Ramos (cell line): Measurements from ENCODE around the gene COL18A1.

ENCODE experiments used
- in situ Hi-C: fragments of 300-500 bp; cut with MboI; formaldehyde crosslinking; loops from one replicate; pipeline ENCODE4 v1.14.3; 2022; ENCODE audit warnings: low sequenced_read_pairs; ENCODE audit not compliant: unreplicated experiment

Gene COL18A1

DNA sequence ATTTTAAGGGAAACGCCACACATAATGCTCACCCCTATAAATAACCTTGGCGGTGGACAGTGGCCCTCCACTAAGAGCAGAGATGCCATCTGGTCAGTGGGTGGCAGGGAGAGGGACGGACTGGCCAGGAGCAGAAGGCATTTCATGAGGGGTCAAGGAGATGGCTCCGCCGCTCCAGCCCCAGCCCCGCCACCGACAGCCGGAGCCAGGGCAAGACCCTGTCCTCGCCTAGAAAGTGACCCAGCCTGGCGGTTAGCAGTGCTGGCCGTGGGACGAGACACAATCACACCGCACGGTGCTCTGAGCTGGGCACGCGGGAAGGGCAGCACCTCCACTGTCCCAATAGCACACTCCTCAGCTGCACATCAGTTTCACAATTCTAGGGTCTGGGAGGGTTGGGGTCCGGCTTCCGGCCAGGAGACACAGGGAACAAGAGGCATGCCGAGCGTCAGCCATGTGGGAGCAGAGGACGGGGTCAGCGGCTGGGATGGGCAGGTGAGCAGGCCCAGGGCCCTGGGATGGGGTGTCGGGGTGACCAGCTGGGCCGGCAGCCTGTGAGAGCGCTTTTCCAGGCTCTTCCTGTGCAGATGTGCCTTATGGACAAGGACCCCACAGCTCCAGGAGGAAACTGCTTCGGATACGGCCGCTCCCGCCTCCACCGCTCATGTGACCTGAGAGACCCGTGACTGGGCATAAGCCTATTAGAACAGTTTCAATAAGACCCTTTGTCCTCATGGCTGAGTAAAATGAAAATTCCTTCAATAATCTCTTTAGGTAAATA lies 131.5 kb downstream of the COL18A1 start:
- in situ Hi-C loops, result no loop called here

DNA sequence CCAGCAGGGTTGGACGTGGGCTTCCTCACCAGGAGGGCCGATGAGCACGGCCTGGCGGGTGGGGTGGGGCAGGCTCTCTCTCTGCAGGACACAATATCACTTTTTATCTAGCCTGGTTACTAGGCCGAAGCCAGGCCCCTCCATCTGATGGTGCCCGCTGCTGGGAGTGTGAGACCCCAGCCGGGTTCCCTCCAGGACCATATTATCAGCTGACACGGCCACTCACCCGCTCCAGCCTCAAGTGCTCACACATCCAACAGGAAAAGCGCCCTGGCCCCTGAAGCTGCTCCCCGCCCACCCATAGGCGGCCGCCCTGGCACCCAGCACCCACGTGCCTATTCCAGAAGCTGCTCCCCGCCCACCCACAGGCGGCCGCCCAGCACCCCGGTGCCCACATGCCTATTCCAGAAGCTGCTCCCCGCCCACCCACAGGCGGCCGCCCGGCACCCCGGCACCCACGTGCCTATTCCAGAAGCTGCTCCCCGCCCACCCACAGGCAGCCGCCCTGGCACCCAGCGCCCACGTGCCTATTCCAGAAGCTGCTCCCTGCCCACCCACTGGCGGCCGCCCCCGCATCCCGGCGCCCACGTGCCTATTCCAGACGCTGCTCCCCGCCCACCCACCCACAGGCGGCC lies 132.3 kb downstream of the COL18A1 start:
- in situ Hi-C loops, result no loop called here

DNA sequence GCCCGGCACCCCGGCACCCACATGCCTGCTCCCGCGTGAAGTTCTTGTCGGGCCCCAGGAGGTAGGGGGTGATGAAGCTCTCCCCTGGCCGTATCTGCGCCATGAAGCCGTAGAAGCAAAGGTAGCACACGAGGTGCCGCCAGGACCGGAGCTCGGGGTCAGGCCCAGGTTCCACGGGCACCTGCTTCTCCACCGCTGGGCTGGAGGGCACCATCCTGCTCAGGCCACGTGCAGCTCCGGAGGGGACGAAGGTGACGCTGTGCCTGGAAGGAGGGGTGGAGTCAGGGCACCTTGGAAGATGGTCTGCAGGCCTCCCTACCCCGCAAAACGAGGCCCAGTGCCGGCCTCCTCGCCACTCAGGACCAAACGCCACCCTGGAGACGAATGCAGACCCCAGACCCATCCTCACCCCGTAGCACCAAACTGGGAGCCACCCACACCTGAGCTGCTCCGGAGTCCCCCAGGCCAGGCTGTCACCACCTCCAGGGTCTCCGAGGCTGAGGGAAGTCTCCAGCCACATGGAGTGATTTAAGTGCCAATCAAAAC lies 132.9 kb downstream of the COL18A1 start:
- in situ Hi-C loops, result no loop called here

DNA sequence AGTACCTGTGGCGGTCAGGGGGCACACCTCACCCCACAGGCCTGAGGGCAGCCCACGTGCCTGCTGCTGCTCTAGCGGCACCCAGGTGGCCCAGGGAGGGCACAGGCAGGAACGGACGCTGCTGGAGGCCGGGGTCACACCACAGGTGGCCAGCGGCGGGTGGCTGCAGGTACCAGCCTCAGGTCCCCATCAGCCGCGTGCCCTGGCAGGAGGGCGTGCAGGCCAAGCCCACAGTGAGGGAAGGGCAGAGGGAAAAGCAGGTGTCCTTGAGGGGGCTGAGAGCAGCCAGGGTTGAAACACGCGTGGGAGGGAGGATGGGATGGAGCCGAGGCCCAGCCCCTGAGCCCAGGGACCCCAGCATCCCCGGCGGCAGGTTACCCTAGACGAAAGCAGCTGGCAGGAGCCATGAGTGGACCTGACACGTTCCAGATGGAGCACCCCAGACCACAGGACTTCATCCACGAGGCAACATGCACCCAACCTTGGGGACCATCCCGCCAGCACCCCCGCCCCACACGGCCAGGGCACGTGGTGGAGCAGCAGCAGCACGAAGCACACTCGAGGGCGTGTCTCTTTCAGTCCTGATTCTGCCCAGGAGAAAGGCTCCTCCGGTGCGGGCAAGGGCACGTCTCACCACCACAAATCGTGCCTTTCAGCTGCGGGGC lies 133.5 kb downstream of the COL18A1 start:
- in situ Hi-C loops, result no loop called here

DNA sequence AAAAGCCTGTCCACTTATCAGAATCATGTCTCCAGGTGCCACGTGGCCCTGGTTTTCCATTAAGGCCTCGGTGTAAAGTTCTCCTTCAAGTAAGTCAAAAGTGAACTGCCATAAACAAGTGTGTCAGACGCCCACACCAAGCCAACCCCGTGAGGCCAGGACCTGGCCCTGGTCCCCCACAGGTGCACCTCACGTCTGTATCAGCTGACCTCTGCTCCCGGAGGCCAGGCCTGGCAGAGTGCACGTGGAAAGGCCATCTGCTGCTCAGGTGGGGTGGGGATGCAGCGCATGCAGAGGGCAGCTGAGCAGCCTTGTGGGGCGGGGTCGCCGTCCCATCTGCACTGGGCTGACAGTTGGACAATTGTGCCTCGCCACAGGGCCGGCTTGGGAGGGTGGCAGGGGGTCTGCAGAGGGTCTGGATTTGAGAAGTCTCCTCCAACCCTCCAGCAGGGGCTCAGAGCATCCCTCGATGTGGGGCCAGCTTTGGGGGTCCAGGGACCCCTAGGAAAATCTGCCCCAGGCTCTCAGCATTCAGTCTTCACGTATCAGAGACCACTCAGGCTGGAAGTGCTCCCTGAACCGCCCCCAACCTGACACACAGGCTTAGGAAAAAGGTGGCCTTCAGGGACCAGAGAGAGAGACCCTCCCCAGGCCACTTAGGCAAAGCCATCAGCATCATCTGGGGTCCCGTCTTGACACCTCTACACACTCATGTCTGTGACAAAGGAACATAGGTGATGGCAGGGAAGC lies 134.3 kb downstream of the COL18A1 start:
- in situ Hi-C loops, result no loop called here

DNA sequence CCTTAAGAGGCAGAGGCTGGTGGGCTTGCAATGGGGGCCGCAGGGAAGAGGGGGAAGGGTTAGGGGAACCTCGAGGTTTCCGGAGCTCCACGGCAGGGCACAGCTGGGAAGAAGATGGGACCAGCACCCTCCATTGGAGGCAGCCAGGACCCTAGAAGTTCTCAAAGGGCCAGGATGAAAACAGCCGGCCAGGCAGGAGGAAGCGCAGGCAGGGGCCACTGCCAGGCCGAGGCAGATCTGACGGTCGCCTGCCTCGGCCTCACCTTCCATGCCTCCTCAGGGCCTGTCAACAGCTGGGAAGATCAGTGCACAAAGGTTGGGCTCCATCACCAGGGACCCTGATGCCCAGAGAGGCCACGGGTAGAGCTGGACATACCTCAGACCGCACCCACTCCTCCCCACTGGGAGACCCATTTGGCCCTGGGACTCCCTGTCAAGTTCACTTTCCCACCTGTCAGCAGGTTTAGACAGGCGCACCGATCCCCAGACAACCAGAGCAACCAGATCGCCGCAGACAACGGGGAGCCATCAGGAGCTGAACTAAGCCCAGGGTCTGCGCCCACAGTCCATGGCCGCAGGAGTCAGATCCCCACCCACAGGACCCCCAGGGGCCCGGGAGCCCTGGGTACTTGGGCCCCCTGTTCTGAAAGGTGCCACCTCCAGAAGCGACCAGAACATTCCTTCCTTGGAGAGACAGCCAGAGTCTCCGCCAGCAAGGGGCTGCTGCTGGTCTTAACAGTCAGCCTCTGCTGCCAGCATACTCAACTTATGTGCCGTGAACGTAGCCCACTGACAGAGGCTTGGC lies 135.0 kb downstream of the COL18A1 start:
- in situ Hi-C loops, result no loop called here

DNA sequence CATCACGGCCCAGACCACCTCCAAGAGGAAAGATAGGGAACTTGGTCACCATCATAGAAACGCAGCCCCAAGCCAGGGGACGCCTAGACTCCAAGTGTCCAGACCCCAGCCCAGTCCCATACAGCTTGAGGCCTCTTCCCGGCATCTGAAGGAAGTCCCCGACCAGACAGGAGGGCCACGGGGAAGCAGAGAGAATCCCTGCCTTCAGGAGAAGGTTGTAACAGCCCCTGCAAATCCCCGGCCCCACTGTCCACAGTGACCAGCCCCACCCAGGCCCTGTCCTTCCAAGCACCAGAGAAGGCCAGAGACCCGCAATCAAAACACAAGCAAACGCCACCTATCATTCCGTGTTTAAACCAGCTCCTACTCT lies 135.6 kb downstream of the COL18A1 start:
- in situ Hi-C loops, result no loop called here

DNA sequence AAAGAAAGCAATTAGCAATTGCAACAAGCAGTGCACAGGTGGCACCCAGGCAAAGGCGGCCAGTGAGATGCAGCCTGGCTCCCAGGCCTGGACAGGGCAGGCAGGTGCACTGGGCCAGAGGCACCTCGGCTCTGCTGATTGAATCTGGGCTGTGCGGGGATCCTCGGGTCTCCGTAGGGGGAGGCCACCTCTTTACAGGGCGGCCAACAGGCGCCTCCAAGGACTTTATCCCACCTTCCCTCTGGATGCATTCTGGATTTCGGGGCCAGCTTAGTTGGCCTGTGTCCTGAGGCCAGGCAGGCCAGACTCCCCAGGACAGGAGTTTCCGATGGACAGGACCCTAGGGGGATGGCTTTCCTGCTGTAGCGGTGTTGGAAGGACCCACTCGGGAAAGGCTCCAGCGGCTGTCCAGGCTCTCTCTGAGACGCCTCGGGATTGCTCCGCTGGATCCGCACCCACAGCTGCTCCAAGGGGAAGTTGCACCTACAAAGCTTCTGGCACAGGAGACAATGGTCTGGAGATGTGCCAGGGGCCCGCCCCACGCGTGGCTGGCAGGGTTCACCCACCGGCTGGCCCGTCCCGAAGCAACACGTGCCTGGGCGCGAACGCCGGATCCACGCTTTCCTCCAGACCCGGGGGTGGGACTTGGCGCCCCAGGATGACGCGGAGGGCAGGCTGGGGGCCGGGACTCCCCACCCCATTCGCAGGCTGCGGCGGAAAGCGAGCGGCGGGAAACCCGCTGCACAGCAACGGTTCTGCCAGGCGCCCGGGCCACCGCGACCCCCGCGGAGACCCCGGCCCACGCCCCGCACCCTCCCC lies 136.5 kb downstream of the COL18A1 start:
- in situ Hi-C loops, result no loop called here

DNA sequence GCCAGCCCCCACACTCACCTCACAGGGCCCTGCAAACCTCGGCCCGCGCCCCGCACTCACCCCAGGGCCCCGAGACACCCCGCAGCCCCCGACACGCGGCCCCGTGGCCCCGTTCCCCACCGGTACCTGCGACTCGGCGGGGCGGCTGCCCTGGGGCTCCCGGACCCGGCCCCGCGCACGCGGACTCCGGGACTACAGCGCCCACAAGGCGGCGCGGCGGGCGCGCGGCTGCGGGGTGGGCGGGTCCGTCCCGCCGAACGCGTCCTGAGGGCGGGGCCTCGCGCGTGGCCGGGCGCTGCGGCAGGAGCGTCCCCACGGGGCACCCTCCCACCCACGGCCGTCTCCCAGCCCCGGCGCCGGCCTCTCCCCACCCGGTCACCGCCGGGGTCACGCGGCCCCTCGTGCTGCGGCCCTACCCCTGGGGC lies 137.3 kb downstream of the COL18A1 start, which contains the start of gene SLC19A1:
Gene SLC19A1 (minus strand): TSS at position 199 of the 425 bp plus-strand sequence. CDS start 4,481 bp downstream, outside the sequence.
- in situ Hi-C loops, result no loop called here

DNA sequence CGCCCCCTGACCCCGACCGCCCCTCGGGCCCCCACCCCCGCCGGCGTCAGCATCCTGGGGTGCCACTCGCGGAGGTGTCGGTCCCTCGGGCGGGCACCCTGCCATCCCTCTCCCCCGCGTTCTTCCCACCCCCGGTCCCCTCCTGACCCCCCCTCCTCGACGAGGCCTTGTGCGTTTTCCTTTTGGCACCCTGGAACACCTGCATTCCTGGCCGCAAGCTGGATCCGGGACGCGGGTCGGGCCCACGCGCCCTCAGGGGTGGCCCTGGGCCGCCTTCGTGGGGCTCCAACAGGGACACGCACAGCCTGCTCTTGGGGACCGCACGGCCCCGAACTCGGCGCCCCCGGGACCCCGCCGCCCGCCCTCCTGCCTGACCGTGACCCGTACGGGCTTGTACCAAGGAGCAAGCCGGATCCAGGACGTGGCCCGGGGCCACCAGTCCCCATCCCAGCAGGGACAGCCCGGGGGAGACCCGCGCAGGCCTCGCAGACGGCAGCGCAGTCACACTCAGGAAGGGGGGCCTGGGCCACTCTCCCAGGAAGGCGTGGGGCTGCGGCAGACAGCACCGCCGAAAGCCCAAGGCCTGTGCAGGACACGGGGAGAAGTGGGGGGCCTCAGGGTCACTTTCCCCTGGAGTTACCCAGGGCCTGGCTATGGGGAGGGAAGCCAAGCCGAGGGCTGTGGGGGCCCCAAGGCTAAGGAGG lies 137.9 kb downstream of the COL18A1 start:
- in situ Hi-C loops, result no loop called here

DNA sequence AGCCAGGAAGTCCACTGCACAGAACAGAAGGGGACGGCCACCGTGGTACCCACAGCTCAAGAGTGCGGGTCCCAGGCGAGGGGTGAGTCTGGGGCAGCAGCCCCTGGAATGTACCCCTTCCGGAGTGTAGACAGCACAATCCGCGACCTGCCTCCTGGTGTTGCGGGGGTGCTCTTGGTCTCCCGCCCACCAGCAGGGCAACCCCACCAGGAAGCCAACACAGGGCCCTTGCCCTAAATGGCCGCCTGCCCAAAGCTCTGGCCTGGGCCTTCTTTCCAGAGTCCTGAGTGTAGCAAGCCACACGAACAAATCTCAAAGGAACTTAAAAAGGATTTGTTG lies 138.4 kb downstream of the COL18A1 start:
- in situ Hi-C loops, result no loop called here

DNA sequence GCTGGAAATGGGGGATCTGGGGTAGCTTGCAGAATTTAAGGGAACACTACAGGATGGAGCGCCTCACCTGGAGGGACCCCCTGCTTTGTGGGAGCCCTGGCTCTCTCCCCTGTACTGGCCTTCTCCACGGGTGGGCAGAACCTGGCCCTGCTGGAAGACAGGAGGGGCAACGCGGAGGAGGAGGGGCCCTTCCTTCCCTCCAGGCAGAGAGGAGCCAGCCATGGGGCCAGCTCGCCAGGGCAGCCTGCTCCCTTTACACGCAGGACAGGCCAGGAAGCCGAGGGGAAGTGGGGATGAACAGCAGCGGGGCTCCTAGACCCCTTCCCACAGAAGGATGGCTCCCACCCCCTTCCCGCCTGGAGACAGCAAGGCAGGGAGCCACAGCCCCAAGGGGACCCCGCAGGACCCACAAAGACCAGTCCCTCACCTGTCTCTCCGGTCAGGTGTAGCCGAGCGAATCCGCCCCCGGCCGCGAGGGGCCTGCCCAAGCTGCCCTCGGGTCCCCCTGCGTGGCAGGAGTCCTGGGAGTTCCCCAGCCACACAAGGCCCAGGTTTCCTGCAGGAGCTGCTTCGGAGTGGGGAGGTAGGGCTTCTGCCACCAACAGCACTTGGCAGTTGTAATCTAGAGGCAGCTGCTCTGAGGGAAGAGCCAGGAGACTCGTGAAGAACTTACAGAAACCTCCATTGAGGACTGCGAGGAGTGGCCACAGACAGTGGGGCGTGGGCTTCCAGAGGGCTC lies 138.9 kb downstream of the COL18A1 start:
- in situ Hi-C loops, result no loop called here

DNA sequence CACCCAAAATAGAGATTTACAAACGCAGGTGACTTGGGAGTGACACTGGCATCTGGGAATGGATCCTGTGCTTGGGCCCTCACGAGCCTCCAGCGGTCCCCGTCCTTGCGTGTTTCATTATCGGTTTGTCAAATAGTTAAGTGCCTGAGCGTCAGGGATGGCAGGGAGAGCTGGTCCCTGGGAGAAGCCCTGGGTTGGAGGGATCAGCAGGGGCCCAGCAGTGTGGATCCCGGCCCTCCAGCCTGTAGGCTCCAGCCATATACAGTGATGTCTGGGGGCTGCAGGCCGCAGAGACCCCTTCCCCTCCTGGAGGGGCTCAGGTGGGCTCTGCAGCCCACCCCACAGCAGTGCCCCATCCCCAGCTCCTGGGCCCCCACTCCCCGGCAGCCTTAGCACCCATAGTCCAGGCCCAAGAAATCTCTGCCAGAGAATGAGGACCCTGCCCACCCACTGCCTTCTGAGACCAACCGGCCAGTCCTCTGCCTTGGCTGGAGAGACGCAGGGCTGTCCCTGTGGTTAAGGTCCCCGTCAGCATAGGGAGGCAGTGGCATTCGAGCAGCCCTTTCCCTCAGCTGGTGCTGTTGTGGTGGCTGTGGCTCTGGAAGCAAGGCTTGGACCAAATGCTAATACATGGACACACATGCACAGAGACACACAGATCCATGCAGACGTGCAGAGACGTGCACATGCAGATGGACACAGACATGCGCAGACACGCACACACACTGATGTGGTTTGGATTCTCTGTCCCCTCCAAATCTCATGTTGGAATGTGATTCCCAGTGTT lies 139.7 kb downstream of the COL18A1 start:
- in situ Hi-C loops, result no loop called here

DNA sequence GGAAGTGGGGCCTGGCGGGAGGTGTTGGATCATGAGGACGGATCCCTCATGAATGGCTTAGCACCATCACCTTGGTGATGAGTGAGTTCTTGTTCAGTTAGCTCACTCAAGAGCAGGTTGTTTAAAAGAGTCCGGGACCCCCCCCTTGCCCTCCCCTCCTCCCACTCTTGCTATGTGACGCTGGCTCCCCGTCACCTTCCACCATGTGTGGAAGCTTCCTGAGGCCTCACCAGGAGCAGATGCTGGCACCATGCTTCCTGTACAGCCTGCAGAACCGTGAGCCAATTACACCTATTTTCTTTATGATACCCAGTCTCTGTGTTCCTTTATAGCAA lies 140.2 kb downstream of the COL18A1 start:
- in situ Hi-C loops, result no loop called here

DNA sequence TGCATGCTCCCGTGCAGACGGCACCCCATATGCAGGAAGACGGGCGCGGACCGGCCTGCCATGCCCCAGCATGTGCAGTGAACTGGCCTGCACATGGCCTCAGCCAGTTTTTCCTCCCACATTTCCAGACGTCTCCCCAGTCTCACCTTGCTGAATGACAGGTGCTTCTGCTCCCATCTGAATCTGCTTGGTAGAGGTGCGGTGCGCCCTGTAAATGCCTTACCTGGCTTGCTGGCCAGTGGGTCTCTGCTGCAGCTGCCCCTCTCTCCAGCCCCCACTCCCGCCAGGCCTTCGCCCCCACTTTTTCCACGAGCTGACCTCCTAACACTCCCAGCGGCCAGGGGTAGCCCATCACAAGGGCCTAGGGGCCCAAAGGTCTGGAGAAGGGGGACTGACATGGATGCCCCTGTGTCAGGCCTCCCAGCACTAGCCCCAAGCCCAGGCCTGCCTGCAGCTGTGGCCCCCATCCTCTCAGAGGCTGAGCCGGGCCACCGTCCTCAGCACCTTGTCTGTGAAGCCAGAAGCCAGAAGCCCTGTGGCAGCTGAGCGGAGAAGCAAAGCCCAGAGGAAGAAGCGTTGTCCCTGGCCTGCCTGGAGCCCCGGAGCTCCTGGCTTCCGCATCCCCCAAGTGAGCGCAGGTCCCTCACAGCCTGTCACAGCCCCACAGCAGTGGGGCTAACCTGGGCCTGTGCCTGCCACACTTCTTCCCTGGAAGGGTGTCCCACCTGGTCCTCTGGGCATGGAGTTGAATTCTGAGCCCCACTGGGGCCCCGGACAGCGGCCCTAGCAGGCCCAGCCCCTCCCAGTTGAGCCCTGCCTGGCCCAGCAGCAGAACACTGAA lies 140.9 kb downstream of the COL18A1 start:
- in situ Hi-C loops, result no loop called here
